PC-9 (cell line): ENCODE measurements around the gene GPC1.

Source experiments
- EZH2 ChIP-seq: fragments of 200-600 bp; sonication (generic); IDR thresholded peaks from 2 replicates; pipeline ENCODE4 v1.8.0; 2017; ENCODE audit warnings: antibody characterized with exemption, low read depth
- TF ChIP-seq, protein P1 (sequence below): fragments of 200-600 bp; sonication (generic); conservative IDR thresholded peaks from 2 replicates; pipeline ENCODE4 v1.6.1; 2017; ENCODE audit warnings: mixed run types, antibody characterized with exemption, mild to moderate bottlenecking, moderate library complexity

DNA sequence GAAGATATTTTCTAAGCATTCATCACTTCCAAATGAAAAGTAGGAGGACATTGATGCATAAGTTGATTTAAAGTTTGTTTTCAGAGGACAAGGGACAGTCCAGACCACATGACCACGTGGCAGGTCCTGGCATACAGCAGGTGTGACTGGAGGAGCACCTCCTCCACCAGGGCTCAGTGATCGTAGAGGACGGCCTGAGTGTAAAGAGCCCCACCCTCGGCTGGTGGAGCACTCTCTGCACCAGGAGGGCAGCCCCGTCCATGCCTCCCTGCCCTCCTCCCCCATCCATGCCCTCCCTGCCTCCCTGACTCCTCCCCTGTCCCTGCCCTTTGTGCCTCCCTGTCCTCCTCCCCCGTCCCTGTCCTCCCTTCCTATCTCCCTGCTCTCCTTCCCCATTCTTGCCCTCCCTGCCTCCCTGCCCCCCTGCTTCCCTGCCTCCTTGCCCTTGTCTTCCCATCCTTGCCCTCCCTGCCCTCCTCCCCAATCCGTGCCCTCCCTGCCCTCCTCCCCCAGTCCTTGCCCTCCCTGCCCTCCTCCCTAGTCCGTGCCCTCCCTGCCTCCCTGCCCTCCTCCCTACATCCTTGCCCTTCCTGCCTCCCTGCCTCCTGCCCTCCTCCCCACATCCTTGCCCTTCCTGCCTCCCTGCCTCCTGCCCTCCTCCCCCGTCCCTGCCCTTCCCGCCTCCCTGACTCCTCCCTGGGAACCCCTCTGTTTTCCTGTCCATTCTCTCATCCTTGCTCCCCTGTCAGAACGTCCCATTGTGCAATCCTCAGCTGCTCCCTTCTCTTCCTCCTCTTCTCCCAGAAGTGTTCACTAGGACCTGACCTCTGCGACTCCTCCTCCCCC, 74.4 kb downstream of the GPC1 start:
- TF ChIP-seq, protein P1, sequence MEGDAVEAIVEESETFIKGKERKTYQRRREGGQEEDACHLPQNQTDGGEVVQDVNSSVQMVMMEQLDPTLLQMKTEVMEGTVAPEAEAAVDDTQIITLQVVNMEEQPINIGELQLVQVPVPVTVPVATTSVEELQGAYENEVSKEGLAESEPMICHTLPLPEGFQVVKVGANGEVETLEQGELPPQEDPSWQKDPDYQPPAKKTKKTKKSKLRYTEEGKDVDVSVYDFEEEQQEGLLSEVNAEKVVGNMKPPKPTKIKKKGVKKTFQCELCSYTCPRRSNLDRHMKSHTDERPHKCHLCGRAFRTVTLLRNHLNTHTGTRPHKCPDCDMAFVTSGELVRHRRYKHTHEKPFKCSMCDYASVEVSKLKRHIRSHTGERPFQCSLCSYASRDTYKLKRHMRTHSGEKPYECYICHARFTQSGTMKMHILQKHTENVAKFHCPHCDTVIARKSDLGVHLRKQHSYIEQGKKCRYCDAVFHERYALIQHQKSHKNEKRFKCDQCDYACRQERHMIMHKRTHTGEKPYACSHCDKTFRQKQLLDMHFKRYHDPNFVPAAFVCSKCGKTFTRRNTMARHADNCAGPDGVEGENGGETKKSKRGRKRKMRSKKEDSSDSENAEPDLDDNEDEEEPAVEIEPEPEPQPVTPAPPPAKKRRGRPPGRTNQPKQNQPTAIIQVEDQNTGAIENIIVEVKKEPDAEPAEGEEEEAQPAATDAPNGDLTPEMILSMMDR: no peak
- no peak for TF ChIP-seq EZH2
